GM19452 (cell line): ENCODE results near the gene ATG5.

Source experiments
- ATAC-seq: cut with Tn5 transposase; IDR thresholded peaks from one replicate; pipeline ENCODE4 v1.9.1; 2021; ENCODE audit not compliant: unreplicated experiment

The ATG5 gene

GRCh38 chr6:106325336-106326178 lies at the start of gene ATG5:
ATG5 (minus strand) TSS chr6:106325760; CDS start chr6:106316208, 9,552 bp downstream.
- peak; percentile 97 for ATAC-seq

- ATAC-seq, result no peak
These were observed 48.1 kb upstream of the ATG5 start for GRCh38 chr6:106373502-106374239.

- ATAC-seq, result no peak
These were observed 47.4 kb upstream of the ATG5 start for GRCh38 chr6:106372838-106373501.

- no peak for ATAC-seq
These were observed 45.1 kb upstream of the ATG5 start for GRCh38 chr6:106370639-106371038.

- ATAC-seq, result no peak
These were observed 44.2 kb upstream of the ATG5 start for GRCh38 chr6:106369739-106370138.

- no peak for ATAC-seq
These were observed 38.0 kb upstream of the ATG5 start for GRCh38 chr6:106363401-106364138.

GRCh38 chr6:106360989-106361430 lies 35.5 kb upstream of the ATG5 start:
- peak; percentile 38 for ATAC-seq

GRCh38 chr6:106360410-106360988 lies 34.9 kb upstream of the ATG5 start, which contains the start of gene CRYBG1:
CRYBG1 (plus strand) TSS chr6:106360717; CDS start chr6:106360909, 192 bp downstream.
- ATAC-seq, result peak; percentile 67

- peak; percentile 26 for ATAC-seq
These were observed 34.4 kb upstream of the ATG5 start for GRCh38 chr6:106359959-106360409.

GRCh38 chr6:106356378-106356777 lies 30.8 kb upstream of the ATG5 start:
- no peak for ATAC-seq

- ATAC-seq, result no peak
These were observed 21.7 kb upstream of the ATG5 start for GRCh38 chr6:106347219-106347618.

- no peak for ATAC-seq
These were observed 13.9 kb upstream of the ATG5 start for GRCh38 chr6:106339334-106340029.

- peak; percentile 70 for ATAC-seq
These were observed 9.3 kb upstream of the ATG5 start for GRCh38 chr6:106334646-106335448.

- no peak for ATAC-seq
These were observed 729 bp downstream of the ATG5 start for GRCh38 chr6:106324726-106325335.

- ATAC-seq, result no peak
These were observed 3.6 kb downstream of the ATG5 start for GRCh38 chr6:106321940-106322339.

- ATAC-seq, result no peak
These were observed 6.7 kb downstream of the ATG5 start for GRCh38 chr6:106318851-106319250.

- ATAC-seq, result no peak
These were observed 7.5 kb downstream of the ATG5 start for GRCh38 chr6:106318061-106318460.

GRCh38 chr6:106316375-106316766 lies 9.2 kb downstream of the ATG5 start:
- ATAC-seq, result no peak
